ENCODE measurements around the gene RAB6A.

The RAB6A gene

DNA sequence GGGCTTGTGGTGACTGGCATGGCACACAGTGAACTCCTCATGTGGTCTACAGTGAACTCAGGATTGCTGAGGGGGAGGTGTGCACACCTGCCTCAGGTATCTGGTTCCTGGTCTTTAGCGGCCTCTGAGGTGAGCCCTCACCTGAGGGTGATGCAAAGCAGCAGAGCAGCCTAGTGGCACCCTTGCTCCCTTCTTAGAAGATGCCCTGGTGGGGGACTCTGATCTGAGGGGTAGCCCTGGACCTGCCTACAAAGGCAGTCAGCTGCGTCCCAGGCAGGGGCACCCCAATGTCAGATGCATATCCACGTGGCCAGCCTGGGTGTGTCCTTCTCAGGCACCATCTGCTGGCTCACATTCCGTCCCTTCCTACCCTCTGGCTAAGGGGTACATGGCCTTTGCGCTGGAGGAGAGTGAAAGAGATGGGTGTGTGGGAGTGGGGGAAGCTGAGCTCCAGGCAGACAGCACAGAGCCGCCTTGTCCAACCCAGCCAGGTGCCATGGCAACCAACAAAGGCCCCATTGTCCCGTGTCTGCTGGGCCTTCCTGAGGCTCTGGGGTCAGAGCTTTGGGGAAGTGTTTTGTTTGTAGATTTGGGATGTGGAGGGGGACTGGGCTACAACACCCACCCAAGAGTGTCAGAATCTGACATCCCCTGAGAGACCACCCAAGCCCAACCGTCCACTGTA is 108.7 kb downstream of the RAB6A start:
- DNase-seq: no peak

DNA sequence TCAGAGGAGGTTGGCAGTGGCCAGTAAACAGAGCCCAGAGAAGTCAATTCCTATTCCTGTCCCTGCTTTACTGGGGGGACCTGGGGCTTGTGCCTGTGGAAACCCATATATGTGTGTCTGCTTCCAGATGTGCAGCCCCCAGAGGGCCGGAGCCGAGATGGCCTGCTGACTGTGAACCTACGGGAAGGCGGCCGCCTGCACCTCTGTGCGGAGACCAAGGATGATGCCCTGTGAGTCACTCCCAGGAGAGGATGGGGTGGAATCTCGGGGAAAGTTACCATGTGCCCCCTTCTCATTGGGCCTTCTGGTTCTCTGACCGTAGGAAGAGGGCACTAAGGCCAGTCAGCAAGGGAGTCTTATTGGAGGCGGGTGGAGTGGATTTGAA is 109.2 kb downstream of the RAB6A start:
- DNase-seq: no peak

DNA sequence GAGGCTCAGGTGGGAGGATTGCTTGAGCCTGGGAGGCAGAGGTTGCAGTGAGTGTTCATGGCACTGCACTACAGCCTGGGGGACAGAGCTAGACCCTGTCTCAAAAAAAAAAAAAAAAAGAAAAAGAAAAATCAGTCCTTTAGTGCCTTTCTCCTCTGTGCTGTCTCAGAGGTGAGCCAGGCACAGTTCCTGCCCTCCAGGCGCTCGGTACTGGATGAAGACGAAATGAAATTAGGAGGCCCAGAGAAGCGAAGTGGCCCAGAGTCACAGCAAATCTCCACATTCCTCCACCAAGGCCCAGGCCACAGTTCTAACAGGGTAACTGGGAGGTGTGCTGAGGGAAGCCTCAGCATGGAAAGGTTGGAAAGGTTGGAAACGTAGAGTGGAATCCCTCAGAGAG is 109.6 kb downstream of the RAB6A start:
- DNase-seq: no peak

DNA sequence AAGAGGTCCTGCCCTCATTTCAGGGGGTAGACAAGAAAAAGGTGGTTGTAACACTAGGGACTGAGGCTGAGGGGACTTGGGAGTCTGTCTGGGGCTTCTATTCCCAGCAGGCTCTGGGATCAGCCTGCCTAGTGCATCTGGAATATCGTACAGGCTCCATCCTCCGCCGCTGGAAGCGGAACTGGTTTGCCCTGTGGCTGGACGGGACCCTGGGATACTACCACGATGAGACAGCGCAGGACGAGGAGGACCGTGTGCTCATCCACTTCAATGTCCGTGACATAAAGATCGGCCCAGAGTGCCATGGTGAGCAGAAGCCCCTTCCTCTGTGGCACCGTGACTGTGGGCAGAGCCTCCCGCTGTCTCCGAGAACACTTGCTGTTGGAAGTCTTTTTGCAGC is 110.5 kb downstream of the RAB6A start:
- no peak for DNase-seq

DNA sequence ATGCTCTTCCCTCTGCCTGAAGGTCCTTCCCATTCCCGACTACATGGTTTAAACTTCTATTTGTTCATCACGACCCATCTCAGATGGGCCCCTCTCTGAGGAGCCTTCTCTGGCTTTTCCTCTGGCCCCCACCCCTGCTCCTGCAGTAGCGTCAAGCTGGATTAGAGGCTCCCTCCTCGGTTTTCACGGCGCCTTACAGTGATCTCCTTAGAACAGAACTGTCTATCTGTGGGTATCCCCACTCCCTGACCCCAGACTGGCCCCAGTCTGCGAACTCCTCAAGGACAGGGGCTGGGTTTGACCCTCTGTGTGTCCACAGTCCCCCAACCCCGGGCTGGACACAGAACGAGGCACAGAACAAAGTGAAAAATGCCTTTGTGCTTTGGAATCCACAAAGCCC is 111.7 kb downstream of the RAB6A start:
- no peak for DNase-seq

DNA sequence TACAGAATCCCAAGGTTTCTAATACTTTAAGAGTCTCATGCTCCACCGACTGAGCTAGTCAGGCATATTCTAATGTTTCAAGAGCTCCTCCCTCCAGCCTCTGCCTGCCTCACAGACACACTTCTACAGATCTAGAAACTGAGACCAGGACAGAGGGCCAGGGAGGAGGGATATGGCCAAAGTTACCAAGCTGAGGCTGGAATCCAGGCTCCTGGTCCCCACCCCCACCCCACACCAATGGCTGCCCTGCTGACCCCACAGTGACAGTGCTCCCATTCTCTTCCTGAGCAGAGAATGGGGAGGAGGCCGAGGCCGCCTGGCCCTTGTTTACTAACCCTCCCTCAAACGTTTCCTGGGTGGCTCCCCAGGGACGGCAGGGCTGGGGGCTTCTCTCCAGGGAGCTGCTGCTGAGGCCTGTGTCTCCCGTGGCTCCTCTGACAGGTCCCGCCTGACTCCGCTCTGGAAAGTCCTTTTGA is 112.3 kb downstream of the RAB6A start:
- no peak for DNase-seq

DNA sequence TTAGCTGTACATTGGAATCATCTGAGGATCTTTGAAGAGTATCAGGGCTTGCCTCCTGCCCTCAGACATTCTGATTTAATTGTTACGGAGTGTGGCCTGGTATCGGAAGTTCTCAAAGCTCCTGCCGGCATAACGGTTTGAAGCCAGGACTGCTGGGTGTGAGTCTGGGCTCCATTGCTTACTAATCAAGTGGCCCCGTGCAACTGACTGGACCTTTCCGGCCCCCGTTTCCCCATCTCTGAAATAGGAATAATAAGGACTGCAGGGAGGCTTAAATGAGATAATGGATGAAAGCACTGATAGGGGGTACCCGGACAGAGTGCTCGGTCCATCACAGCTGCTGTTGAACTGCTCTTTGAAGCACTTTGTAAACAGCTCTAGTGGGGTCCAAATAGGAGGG is 112.8 kb downstream of the RAB6A start:
- DNase-seq: no peak

DNA sequence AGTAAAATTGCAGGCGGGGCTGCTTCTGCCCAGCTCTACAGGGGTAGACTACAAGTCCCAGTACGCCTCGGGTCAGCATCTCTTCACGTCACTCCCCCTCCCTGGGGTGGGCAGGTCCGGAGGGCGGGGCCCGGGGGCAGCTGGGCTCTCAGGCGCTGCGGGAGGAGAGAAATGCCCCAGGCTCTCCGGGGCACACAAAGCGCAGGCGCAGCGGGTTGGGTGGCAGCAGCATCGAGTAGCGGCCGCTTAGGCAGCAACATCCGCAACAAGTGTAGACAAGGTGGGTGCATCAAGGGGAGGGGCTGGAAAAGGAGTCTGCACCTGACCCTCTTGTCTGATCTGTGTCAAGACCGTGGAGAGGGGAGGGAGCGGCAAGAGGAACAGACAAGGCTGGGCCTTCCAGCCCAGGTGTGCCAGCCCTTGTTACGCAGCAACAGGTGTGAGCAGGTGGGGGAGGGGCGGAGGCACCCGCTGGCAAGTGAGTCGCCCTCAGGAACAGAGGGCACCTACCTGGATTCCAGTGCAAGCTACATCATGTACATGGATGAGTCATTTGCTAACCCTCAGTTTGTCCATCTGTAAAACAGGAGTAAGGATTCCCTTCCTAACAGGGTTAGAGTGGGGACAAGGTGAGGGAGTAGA is 113.3 kb downstream of the RAB6A start:
- peak; percentile 86 for DNase-seq

DNA sequence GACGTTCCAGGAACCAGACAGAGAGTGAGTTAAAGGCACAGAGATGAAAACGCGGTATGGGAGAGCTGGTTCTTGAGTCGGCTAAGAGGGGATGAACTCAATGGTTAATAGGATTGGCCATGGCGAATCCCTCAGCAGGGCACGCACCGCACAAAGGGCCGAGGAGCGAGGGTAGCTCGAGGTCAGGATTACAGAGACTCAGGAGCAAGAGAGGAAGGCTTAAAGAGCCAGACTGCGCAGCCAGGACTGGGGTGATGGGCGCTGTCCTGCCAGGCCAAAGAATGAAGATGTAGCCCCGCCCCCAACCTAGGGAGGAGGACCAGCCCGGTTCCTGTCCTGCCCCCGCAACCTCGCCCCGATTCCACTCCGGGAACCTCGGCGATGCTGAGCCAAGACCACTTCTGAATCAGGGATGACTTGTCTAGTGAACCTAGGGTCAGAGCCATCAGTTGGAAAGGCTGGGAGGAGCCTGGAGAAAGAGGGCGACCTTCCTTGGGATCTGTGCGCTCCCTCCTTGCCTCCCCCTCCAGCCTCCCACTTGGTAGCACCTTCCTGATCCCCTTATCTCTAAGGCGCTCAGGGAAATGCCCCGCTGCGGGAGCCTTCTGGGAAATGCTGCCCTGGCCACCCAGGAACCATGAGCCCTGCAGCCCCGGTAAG is 114.8 kb downstream of the RAB6A start, which contains the start of gene PLEKHB1:
TSS of gene PLEKHB1 (plus strand) at position 610 of the 660 bp plus-strand sequence. CDS start at position 638, 28 bp downstream.
- DNase-seq: no peak

DNA sequence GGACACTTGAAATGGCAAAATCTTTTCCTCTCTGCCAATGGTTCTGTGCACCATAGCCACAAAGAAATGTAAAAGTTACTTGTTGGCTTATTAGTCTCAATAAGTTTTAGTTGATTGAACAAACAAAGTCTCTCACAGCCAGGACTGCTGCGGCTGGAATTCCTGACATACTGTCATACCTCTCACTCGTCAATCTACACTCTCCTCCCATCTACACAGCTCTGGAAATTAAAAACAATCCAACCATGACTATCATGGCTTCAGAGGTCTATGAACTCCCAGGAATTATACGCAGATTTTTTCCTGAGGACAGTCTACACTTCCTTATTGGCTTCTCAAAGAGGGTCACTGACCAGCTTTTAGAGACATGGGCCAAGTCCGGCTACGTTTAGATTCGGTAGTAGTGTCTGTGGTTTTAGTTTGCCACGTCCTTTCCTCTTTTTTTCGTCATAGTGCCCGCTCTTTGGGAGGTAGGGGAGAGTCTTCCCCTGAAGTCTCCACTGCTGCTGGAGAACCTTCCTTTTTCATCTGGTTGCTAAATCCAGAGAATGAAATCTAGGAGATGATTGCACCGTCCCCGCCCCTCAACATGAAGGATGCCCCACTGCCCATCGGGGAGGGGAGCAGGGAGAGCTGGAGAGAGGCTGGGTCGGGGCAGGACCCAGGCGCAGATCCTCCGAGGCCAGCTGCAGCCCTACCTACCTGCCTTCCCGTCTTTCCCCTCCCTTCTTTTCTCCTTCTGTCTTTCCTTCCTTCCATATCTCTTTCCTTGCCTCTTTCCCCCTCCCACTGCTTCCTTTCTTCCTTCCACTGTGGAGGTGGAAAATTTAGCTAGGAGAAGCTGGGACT is 115.5 kb downstream of the RAB6A start:
- no peak for DNase-seq

DNA sequence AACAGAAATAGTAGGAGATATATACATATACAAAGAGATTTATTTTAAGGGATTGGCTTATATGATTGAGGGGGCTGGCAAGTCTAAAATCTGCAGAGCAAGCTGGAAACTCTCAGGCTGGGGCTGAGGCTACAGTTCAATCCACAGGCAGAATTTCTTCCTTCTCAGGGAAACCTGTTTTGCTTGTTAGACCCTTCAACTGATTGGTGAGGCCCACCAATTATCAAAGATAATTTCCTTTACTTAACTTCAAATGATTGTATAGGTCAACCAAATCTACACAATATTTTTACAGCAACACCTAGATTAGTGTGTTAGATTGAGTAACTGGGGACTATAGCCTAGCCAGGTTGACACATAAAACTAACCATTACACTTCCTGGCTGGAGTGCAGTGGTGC is 119.2 kb downstream of the RAB6A start:
- no peak for DNase-seq

DNA sequence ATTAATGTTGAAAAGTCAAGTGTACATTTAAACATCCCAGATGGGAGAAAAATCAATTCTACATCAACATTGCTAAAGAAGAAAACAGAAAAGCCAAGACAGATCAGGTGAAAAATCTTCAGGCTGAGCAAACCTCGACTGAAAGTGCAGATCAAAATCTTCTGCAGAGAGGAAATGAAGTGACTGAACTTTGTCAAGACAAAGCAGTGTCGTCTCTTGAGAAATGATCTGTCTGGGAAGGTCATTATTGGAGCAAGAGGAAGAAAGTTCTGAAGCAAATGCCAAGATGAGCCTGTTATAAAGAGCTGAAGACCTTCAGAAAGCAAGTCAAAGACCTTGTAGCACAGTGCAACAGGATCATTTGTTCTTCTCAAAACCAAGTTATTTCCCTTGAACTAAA is 120.3 kb downstream of the RAB6A start:
- no peak for DNase-seq

DNA sequence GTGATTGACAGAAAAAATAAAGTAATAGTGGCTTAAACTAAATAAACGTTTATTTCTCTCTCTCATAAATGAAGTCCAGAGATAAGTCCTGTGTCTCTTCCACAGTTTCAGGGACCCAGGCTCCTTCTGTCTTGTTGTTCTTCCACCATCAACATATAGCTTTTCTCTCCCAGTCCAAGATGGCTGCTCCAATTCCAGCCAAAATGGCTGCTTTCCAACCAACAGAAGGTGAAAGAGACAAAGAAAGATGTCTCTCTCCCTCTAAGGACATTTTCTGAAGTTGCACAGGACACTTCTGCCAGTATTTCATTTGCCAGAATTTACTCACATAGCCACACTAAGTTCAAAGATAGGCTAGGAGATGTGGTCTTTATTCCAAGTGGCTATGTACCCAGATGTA is 123.9 kb downstream of the RAB6A start:
- DNase-seq: no peak

DNA sequence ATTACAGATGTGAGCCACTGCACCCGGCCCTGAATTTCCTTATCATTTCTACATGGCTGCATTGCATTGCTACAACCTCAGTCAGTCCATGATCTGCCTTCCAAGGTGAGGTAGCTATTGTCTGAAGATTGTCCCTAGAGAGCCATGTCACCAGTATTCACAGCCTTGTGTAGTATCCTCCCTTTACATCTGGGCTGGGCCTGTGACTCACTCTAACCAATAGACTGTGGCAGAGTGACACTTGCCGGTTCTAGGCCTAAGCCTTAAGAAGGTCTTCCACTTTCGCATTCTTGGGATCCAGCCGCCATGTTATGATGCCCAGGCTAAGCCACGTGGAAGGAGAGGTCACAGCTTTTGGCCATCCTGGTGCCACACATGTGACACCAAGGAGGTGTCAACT is 124.6 kb downstream of the RAB6A start:
- no peak for DNase-seq

DNA sequence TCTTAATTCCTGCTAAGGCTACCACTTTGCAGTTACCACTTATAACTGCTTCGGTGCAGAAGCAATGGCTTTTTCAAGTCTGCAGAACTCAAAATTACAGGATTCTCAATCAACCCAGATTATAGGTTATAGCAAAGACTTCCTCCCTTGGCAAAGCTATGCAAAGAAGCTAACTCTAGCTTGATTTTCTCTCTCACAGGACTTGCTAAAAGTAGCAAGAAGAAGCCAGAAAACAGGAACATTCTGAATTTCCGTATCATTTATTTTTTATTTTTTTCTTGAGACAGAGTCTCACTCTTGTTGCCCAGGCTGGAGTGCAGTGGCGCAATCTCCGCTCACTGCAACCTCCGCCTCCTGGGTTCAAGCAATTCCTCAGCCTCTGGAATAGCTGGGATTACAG is 125.2 kb downstream of the RAB6A start:
- no peak for DNase-seq

DNA sequence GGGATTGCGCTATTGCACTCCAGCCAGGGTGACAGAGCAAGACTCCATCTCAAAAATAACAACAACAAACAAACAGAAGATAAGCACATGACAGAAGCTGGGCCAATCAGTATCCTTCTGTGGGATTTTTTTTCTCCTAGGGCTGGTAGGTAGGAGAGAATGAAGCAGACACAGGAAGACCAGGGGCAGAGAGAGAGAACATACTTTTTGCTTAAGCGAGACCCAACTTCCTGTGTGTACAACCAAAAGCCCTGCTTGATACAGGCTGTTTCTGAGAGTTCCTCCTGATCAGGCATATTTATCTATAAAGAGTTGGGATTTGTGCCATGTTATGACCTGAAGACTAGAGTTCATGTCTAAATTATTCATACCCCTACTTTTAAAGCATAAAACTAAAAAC is 126.9 kb downstream of the RAB6A start:
- DNase-seq: no peak

DNA sequence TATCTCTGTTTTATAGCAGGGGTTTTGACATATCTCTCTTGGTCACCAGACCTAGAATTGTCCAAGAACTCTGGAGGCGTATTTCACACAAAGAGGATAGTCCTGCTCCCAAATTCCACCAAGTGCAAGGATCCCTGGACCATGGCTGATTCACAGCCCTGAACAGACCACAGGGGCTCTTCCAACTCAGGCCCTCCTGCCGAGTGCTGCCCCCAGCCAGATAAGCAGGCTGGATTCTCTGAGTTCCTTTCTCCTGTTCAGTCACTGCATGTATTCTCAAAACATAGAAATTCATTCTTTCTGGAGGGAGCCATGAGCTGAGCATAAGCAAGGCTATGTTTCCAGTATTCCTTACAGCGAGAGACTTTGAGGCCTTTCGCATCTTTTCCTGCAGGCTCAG is 127.9 kb downstream of the RAB6A start:
- DNase-seq: no peak

DNA sequence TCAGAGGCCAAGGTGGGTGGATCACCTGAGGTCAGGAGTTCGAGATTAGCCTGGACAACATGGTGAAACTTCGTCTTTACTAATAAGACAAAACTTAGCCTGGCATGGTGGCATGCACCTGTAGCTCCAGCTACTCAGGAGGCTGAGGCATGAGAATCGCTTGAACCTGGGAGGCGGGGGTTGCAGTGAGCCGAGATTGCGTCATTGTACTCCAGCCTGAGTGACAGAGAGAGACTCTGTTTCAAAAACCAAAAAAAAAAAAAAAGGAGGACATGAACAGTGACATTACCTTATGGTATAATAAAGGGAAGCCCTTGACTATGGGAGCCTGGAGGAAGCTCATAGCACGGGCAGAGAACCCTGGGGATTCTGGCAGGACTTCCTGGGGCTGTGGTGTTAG is 131.0 kb downstream of the RAB6A start:
- DNase-seq: no peak

DNA sequence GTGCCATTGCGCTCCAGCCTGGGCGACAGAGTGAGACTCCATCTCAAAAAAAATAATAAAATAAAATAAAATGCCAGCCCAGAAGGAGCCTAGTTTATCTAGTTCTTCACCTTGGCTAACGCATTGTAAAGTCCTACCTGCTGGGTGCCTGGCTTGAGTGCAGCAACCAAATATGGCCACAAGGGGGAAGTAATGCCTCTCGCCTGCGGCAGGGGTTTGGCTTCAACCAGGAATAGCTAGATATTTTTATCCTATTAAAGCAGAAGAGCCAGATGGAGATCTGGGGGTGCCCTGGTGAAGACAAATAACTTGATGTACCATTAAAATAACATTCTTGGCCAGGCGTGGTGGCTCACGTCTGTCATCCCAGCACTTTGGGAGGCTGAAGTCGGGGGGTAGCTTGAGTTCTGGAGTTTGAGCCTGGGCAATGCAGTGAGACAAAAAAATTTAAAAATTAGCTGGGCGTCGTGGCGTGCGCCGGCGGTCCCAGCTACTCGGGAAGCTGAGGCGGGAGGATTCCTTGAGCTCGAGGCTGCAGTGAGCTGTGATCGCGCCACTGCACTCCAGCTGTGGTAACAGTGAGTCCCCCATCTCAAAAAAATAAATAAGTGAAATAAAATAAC is 135.1 kb downstream of the RAB6A start:
- peak; percentile 68 for DNase-seq

All from NCI-H2171 (cell line).